HepG2 (cell line): Measurements from ENCODE around the gene STYXL1. TPM values are rescaled to one million over a fixed set of nuclear protein-coding genes. Genes with fewer than 3 reads are reported as not detected.

Experiments used
- DNMT1 ChIP-seq: sonication (generic); formaldehyde crosslinking; IDR thresholded peaks from 2 replicates; pipeline ENCODE4 v1.5.1; 2020; ENCODE audit warnings: mild to moderate bottlenecking, missing genetic modification reagents
- DPF2 ChIP-seq: sonication (generic); formaldehyde crosslinking; IDR thresholded peaks from 2 replicates; pipeline ENCODE4 v1.4.0; 2020; ENCODE audit warnings: mild to moderate bottlenecking, low read depth, missing genetic modification reagents, borderline replicate concordance
- FOSL2 ChIP-seq: sonication (generic); formaldehyde crosslinking; IDR thresholded peaks from 2 replicates; pipeline ENCODE4 v1.4.0; 2020; ENCODE audit warnings: missing genetic modification reagents
- FOXK2 ChIP-seq: fragments of 450-650 bp; IDR thresholded peaks from 2 replicates; pipeline ENCODE4 v1.6.1; 2016
- GABPB1 ChIP-seq: IDR thresholded peaks from 2 replicates; pipeline ENCODE4 v1.6.1; 2016; ENCODE audit warnings: mild to moderate bottlenecking, missing genetic modification reagents, moderate library complexity, missing compliant biosample characterization
- GATAD2A ChIP-seq: IDR thresholded peaks from 2 replicates; pipeline ENCODE4 v1.6.1; 2016
- KIAA2018 ChIP-seq: sonication (generic); formaldehyde crosslinking; IDR thresholded peaks from 2 replicates; pipeline ENCODE4 v1.5.0; 2020; ENCODE audit warnings: mild to moderate bottlenecking, missing genetic modification reagents, borderline replicate concordance
- TAF1 ChIP-seq: sonication (generic); formaldehyde crosslinking; IDR thresholded peaks from 2 replicates; pipeline ENCODE4 v1.4.0; 2020; ENCODE audit warnings: missing genetic modification reagents
- TBX3 ChIP-seq: fragments of 450-650 bp; IDR thresholded peaks from 2 replicates; pipeline ENCODE4 v1.6.1; 2017; ENCODE audit warnings: antibody characterized with exemption, mild to moderate bottlenecking, inconsistent platforms, borderline replicate concordance
- TCF12 ChIP-seq, 2 experiments: fragments of 450-650 bp in 1 of 2; sonication (generic) in 1 of 2; formaldehyde crosslinking in 1 of 2; IDR thresholded peaks; 2 replicates each; pipeline versions ENCODE4 v1.6.1 to v1.8.0; 2017 to 2022; ENCODE audit warnings: antibody characterized with exemption in 1 of 2, mild to moderate bottlenecking in 1 of 2, missing genetic modification reagents in 1 of 2, moderate library complexity in 1 of 2
- TIGD3 ChIP-seq: sonication (generic); formaldehyde crosslinking; IDR thresholded peaks from 2 replicates; pipeline ENCODE4 v1.5.1; 2020; ENCODE audit warnings: mild to moderate bottlenecking, missing genetic modification reagents, borderline replicate concordance
- ZBTB49 ChIP-seq: sonication (generic); formaldehyde crosslinking; IDR thresholded peaks from 2 replicates; pipeline ENCODE4 v1.4.0; 2020; ENCODE audit warnings: missing genetic modification reagents, borderline replicate concordance
- ZNF12 ChIP-seq: sonication (generic); formaldehyde crosslinking; IDR thresholded peaks from 2 replicates; pipeline ENCODE4 v1.5.0; 2020; ENCODE audit warnings: missing genetic modification reagents
- ZNF33B ChIP-seq: sonication (generic); formaldehyde crosslinking; IDR thresholded peaks from 2 replicates; pipeline ENCODE4 v1.5.1; 2020; ENCODE audit warnings: mild to moderate bottlenecking, missing genetic modification reagents
- ZNF569 ChIP-seq: sonication (generic); formaldehyde crosslinking; IDR thresholded peaks from 2 replicates; pipeline ENCODE4 v1.5.0; 2020; ENCODE audit warnings: mild to moderate bottlenecking, missing genetic modification reagents, moderate library complexity, borderline replicate concordance
- ZNF577 ChIP-seq: sonication (generic); formaldehyde crosslinking; IDR thresholded peaks from 2 replicates; pipeline ENCODE4 v1.4.0; 2020; ENCODE audit warnings: mild to moderate bottlenecking, low read depth, missing genetic modification reagents, borderline replicate concordance
- ZNF775 ChIP-seq: sonication (generic); formaldehyde crosslinking; IDR thresholded peaks from 2 replicates; pipeline ENCODE4 v1.4.0; 2020; ENCODE audit warnings: missing genetic modification reagents, mild to moderate bottlenecking, moderate library complexity, borderline replicate concordance
- polyA plus RNA-seq, 8 experiments: library from polyadenylated mRNA; depleted of rRNA in 3 of 8; stranded (reverse) in 7 of 8; unstranded in 1 of 8; fragments of >200 nt; fragmentation: Illumina TruSeq in 4 of 8; extraction: Trizol in 4 of 8; gene quantifications; 2 replicates each; pipeline versions ENCODE4 v1.2.1 to v1.2.3, GENCODE V29; 2011 to 2016; ENCODE audit warnings: low read depth in 4 of 8, missing spikeins in 1 of 8, mixed read lengths in 1 of 8; ENCODE audit not compliant: insufficient read depth in 1 of 8
- total RNA-seq, 5 experiments: library from RNA; depleted of rRNA; stranded (reverse); fragments of >200 nt; fragmentation: Illumina TruSeq; extraction: Trizol; gene quantifications; 2 replicates each; pipeline ENCODE4 v1.2.3, GENCODE V29; 2016; ENCODE audit warnings: low read depth in 1 of 5

The STYXL1 gene
- total and polyA plus RNA-seq, 2 of the 13 experiments (the other 11 are each of a cell fraction or from before 2014, with no cell fraction given): 23.9 to 38.3 TPM

DNA sequence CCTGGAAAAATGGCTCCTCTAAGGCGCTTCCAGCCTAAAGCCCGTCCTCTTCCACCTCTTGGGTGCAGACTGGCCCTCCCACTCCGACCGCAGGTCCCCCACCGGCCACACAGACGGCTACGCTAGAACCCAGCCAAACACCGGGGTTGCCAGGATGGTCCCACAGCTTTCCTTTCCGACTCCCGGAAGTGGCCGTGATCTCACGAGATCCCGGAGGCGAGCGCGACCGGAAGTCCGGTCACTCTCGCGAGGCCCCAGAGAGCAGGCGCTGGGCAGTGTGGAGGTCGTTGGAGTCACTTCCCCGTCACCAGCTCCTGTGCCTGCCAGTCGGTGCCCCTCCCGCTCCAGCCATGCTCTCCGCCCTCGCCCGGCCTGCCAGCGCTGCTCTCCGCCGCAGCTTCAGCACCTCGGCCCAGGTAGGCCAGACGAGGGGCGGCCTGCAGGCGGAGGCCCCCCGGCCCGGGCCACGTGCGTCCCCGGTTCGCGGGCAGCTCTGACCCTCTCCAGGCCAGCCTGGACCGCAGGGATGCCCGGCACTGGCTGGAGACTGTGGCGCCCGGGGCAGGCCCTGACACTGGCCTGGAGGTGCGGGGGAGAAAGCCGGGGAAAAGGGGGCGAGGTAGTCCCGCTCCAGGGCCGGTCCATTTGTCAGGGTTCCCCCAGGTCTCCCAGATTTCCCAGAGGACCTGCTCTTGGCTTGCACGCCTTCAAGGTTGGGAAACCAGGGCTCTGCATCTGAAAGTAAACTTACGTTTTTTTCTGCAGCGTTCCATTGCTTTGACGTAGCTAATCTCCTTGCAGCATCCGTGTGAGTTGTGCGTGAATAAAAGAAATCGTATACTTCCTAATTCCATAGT, at the start of gene STYXL1, which contains the start of gene MDH2 (continued):
- TF ChIP-seq ZNF577 (CRISPR knock-in tag) (no peak), FOSL2 (CRISPR knock-in tag) (peak; percentile 55), GATAD2A (CRISPR knock-in tag) (peak; percentile 50; the same call in 1 of the 2 replicates), DNMT1 (CRISPR knock-in tag) (no peak), TIGD3 (CRISPR knock-in tag) (no peak), FOXK2 (no peak), ZBTB49 (0 out of 2 replicates have a peak, but pooled peaks have one; percentile 33), DPF2 (no peak), TCF12 (IDR thresholded peaks at IDR 0.05) (no peak), TCF12 (CRISPR knock-in tag; IDR thresholded peaks at IDR 0.05) (0 out of 2 replicates have a peak, but pooled peaks have one; percentile 53), ZNF569 (CRISPR knock-in tag) (no peak), ZNF775 (CRISPR knock-in tag) (no peak), ZNF12 (CRISPR knock-in tag) (no peak), TAF1 (CRISPR knock-in tag) (peak; percentile 93), TBX3 (no peak), ZNF33B (peak; percentile 94; the same call in 1 of the 2 replicates), GABPB1 (CRISPR knock-in tag) (peak; percentile 99), KIAA2018 (CRISPR knock-in tag) (no peak)
